ENCODE measurements around the gene UNKL.

UNKL gene

DNA sequence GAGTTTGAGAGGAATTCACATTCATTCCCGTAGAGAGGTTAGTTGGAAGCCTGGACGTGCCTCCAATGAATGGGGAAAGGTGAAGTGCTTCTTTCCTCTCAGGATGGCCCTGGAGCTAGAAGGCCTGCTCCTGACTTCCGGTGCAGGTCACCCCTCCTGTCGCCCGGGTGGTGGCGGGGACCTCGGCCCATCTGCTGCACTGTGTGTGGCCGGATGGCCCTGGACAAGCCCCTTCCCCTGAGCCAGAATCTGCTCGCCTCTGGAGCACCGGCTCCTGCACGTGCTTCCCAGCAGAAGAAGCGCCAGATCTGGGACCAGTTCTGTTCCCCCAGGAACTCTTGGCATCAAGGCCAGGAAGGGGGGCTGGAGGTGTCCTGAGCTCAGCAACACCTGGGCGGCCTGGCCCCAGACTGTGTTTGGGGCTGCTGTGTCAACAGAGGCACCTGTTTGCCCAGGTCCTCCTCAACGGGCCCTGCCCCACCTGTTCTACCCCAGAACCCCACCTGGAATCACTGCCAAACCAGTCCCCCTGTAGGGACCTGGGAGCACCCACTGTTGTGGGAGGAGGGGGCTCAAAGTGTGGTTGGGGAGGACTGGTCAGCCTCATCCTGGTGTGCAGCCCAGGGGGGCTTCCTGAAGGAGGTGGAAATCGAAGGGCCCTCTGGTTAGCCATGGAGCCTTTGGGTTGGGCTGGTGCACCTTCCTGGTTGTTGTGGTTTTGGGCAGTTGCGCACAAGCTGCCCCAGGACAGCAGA, 11.3 kb upstream of the UNKL start:
- TF ChIP-seq, protein P1, sequence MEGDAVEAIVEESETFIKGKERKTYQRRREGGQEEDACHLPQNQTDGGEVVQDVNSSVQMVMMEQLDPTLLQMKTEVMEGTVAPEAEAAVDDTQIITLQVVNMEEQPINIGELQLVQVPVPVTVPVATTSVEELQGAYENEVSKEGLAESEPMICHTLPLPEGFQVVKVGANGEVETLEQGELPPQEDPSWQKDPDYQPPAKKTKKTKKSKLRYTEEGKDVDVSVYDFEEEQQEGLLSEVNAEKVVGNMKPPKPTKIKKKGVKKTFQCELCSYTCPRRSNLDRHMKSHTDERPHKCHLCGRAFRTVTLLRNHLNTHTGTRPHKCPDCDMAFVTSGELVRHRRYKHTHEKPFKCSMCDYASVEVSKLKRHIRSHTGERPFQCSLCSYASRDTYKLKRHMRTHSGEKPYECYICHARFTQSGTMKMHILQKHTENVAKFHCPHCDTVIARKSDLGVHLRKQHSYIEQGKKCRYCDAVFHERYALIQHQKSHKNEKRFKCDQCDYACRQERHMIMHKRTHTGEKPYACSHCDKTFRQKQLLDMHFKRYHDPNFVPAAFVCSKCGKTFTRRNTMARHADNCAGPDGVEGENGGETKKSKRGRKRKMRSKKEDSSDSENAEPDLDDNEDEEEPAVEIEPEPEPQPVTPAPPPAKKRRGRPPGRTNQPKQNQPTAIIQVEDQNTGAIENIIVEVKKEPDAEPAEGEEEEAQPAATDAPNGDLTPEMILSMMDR (IDR thresholded peaks at IDR 0.05; ENCODE audit: insufficient read depth, missing control alignments): no peak
- no peak for FAIRE-seq
- no peak for DNase-seq (ENCODE audit: insufficient read length, low spot score)

DNA sequence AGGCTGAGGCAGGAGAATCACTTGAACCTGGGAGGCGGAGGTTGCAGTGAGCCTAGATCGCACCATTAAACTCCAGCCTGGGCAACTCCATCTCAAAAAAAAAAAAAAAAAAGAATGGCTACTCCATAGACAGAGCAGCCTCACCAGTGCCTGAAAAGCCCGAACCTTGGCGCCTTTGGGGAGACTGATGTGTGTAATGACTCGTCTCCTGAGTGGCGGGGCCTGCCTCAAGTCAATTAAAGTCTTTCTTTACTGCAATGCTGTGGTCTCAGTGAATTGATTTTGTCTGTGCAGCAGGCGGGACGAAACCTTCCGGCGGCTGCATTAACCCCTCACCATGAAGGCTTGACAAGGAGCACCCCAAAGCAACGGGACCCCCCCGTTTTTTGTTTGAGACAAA, 9.5 kb upstream of the UNKL start:
- TF ChIP-seq, protein P1 (IDR thresholded peaks at IDR 0.05; ENCODE audit: insufficient read depth, missing control alignments): no peak
- DNase-seq (ENCODE audit: insufficient read length, low spot score) (no peak), FAIRE-seq (no peak)

DNA sequence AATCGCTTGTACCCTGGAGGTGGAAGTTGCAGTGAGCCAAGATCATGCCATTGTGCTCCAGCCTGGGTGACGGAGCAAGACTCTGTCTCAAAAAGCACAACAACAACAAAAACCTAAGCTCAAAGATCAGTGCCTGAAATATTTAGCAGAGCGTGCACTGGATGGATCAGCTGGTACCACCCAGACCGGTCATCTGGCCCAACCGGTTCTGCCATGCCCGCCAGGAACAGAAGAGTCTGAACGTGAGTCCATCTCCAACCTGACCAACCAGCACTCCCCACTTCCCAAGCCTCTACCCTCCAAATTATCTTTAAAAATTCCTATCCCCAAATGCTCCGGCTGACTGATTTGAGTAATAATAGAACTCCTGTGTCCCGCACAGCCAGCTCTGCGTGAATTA, 7.6 kb upstream of the UNKL start:
- FAIRE-seq (no peak), DNase-seq (ENCODE audit: insufficient read length, low spot score) (no peak)
- TF ChIP-seq, protein P1 (IDR thresholded peaks at IDR 0.05; ENCODE audit: insufficient read depth, missing control alignments): no peak

DNA sequence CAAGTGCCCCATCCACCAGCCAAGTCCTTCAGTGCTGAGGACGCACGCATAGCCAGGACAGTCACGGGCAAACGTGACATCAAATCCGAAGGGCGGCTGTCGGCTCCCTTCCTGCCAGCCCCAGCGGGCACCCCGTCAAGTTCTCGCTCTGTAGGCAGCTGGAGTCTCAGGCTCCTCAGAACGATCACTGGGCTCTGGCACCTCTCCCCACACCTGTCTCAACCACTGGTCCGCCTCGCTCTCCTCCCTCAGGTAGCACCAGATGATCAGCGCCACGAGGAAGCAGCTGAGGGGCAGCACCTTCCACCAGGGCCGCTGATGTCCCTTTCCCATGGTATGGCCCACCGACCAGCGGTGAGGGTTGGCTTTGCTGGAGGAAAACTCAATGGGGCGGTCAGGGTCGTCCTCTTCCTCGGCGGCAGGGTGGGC, 5.6 kb upstream of the UNKL start:
- FAIRE-seq (no peak), DNase-seq (ENCODE audit: insufficient read length, low spot score) (no peak)
- TF ChIP-seq, protein P1 (IDR thresholded peaks at IDR 0.05; ENCODE audit: insufficient read depth, missing control alignments): no peak

DNA sequence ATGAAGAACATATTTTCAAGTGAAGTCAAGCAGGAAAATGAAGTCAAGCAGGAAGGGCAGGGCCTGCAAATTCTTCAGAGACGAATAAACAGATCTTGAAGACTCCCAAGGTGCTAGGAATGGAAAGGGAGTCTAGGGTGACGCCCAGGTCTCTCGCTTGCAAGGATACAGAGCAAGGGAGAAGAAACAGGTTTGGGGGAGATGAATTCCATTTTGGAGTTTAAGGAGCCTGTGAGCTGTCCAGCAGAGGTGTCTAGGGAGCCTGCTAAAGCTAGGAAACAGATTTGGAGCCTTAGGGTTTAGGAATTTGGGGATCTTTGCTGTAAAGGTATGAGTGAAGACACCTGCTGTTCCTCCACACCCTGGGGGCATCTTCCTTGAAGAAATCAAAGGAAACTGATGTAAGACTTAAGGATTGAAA, 2.0 kb upstream of the UNKL start:
- FAIRE-seq (no peak), DNase-seq (ENCODE audit: insufficient read length, low spot score) (no peak)
- TF ChIP-seq, protein P1 (IDR thresholded peaks at IDR 0.05; ENCODE audit: insufficient read depth, missing control alignments): no peak

DNA sequence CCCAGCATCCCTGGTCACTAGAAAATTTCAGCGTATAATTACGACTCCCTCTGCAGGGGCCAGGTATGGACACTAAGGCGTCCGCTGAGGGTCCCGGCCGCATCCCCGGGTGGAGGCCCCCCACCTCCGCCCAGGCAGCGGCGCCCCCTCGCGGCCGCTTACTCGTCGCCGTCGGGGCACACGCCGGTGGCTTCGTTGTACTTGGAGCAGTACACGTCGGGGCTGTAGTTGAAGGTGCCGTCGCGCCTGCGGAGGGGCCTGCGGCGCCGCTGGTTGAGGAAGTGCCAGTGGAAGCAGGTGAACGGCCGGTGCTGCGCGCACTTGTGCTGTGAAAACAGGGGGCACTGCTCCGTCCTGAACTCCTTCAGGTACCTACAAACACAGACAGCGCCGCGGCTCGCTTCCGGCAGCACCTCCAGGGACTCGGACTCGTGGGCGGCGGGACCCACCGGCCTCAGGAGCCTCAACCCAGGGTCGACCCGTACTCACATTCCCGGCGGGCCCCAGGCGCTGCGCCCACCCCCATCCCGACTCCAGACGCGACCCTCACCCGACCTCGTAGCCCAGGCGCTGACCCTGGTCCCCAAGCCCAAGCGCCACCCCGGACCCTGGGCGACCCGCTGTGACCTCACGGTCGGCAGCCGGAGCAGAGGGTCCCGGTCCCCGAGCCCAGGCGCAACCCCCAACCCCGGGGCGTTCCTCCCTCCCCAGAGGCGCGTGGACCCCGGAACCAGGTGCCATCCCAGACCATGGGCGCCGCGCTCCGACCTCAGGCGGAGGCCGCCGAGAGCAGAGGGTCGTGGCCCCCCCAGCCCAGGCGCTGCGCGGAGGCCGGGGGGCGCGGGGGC, 596 bp downstream of the UNKL start:
- DNase-seq (ENCODE audit: insufficient read length, low spot score): peak; percentile 67

More for the DNA sequence above, 596 bp downstream of the UNKL start:
- TF ChIP-seq, protein P1 (IDR thresholded peaks at IDR 0.05; ENCODE audit: insufficient read depth, missing control alignments): peak; percentile 55
- no peak for FAIRE-seq
